Measurements from ENCODE around the gene UFSP2.
A peak's percentile ranks its signal among the peaks of the same experiment; 100 is the strongest.

The UFSP2 gene

DNA sequence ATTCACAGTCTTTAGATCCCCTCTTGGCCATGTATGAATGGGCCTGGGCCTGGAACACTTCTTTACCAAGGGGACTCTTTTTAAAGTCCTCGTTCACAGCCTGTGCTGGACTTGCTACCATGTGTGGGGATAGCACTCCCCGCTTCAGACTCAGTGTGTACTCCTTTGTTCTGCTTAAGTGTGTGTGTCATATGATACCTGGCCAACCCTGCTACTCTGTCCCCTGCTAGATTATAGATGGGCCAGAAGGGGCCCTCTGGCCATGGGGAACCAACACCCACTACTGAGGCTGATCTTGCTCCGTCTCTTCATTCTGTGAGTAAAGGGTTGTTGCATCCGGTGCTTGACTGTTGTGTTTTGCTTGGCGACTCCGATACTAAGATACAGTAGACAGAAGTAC, 37.8 kb upstream of the UFSP2 start:
- H3K9me2 ChIP-seq (replicated peaks; ENCODE audit: insufficient read depth, low read length): no peaks in the 10 kb centered on the region
- no peaks in the 10 kb centered on the region for H4K20me1 ChIP-seq (ENCODE audit: low read depth, low read length)
- no peak overlapping the region for H3K4me2 ChIP-seq (ENCODE audit: low read depth, low read length, poor library complexity, severe bottlenecking)
- H3K79me2 ChIP-seq (ENCODE audit: insufficient read depth, low read length): peaks cover 19% of the 10 kb centered on the region
- no peak overlapping the region for H2AFZ ChIP-seq (ENCODE audit: low read depth, low read length, severe bottlenecking)
- peaks cover 35% of the 10 kb centered on the region for H3K36me3 ChIP-seq (ENCODE audit: low read length)
- H3K27me3 ChIP-seq (ENCODE audit: low read length): no peaks in the 10 kb centered on the region
- H3F3A ChIP-seq (ENCODE audit: insufficient read depth): peaks cover 6% of the 10 kb centered on the region; the same call in 1 of the 2 replicates
- no peak overlapping the region for H3K4me3 ChIP-seq (ENCODE audit: insufficient read depth, low read length, poor library complexity, severe bottlenecking)
- H3K9ac ChIP-seq (ENCODE audit: low read length): no peak overlapping the region
- no peak overlapping the region for H3K27ac ChIP-seq (ENCODE audit: low read depth, low read length)
- TF ChIP-seq, protein P1, sequence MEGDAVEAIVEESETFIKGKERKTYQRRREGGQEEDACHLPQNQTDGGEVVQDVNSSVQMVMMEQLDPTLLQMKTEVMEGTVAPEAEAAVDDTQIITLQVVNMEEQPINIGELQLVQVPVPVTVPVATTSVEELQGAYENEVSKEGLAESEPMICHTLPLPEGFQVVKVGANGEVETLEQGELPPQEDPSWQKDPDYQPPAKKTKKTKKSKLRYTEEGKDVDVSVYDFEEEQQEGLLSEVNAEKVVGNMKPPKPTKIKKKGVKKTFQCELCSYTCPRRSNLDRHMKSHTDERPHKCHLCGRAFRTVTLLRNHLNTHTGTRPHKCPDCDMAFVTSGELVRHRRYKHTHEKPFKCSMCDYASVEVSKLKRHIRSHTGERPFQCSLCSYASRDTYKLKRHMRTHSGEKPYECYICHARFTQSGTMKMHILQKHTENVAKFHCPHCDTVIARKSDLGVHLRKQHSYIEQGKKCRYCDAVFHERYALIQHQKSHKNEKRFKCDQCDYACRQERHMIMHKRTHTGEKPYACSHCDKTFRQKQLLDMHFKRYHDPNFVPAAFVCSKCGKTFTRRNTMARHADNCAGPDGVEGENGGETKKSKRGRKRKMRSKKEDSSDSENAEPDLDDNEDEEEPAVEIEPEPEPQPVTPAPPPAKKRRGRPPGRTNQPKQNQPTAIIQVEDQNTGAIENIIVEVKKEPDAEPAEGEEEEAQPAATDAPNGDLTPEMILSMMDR (IDR thresholded peaks at IDR 0.05; ENCODE audit: insufficient read depth, low read length, poor library complexity, severe bottlenecking): no peak
- TF ChIP-seq EZH2phosphoT487 (conservative IDR thresholded peaks at IDR 0.05; ENCODE audit: low read length): no peak
- no peaks in the 10 kb centered on the region for H3K9me3 ChIP-seq (ENCODE audit: insufficient read depth, low read length)

DNA sequence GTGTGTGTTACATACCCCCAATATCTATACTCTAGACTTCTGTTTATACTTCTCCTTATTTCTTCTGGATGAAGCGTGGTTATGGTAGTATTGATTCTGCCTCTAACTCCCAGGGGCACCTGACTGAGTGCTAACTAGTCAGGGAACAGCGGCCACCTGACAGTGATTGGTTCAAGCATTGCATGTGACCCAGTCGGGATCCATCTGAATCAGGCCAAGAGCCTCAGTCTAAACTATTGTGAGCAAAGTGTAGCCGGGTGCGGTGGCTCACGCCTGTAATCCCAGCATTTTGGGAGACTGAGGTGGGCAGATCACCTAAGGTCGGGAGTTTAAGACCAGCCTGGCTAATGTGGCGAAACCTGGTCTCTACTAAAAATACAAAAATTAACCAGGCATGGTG, 35.8 kb upstream of the UFSP2 start:
- TF ChIP-seq, protein P1 (IDR thresholded peaks at IDR 0.05; ENCODE audit: insufficient read depth, low read length, poor library complexity, severe bottlenecking): no peak
- TF ChIP-seq EZH2phosphoT487 (conservative IDR thresholded peaks at IDR 0.05; ENCODE audit: low read length): no peak
- H3K9me3 ChIP-seq (ENCODE audit: insufficient read depth, low read length): no peaks in the 10 kb centered on the region
- no peaks in the 10 kb centered on the region for H3K9me2 ChIP-seq (replicated peaks; ENCODE audit: insufficient read depth, low read length)
- H3K27me3 ChIP-seq (ENCODE audit: low read length): no peaks in the 10 kb centered on the region
- peaks cover 8% of the 10 kb centered on the region; the same call in 1 of the 2 replicates for H3K79me2 ChIP-seq (ENCODE audit: insufficient read depth, low read length)
- no peak overlapping the region for H3K4me3 ChIP-seq (ENCODE audit: insufficient read depth, low read length, poor library complexity, severe bottlenecking)
- peaks cover 48% of the 10 kb centered on the region for H3K36me3 ChIP-seq (ENCODE audit: low read length)
- peaks cover 6% of the 10 kb centered on the region; the same call in 1 of the 2 replicates for H3F3A ChIP-seq (ENCODE audit: insufficient read depth)
- H3K27ac ChIP-seq (ENCODE audit: low read depth, low read length): no peak overlapping the region
- H2AFZ ChIP-seq (ENCODE audit: low read depth, low read length, severe bottlenecking): no peak overlapping the region
- no peak overlapping the region for H3K9ac ChIP-seq (ENCODE audit: low read length)
- no peaks in the 10 kb centered on the region for H4K20me1 ChIP-seq (ENCODE audit: low read depth, low read length)
- no peak overlapping the region for H3K4me2 ChIP-seq (ENCODE audit: low read depth, low read length, poor library complexity, severe bottlenecking)

DNA sequence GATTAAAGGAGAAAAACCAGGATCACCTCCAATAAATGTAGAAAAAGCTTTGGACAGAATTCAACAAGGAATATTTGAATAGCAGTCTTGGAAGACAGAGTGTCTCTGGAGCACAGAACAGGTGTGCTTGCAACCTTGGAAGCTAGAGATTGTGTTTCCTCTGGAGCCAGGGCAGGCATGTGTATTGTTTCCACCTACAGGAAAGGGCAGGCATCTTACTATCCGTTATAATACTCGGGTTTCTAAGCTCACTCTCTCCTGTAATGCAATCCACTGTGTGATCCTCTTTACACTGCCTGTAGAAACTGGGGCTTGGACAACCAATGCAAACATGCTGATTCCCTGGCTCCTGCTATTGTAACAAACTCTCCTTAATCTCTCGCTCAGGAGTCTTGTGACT, 31.4 kb upstream of the UFSP2 start:
- Histone ChIP-seq H3F3A (ENCODE audit: insufficient read depth) (peaks cover 6% of the 10 kb centered on the region; the same call in 1 of the 2 replicates), H3K27ac (ENCODE audit: low read depth, low read length) (no peak overlapping the region), H2AFZ (ENCODE audit: low read depth, low read length, severe bottlenecking) (no peak overlapping the region), H3K4me3 (ENCODE audit: insufficient read depth, low read length, poor library complexity, severe bottlenecking) (no peak overlapping the region), H3K9me3 (ENCODE audit: insufficient read depth, low read length) (no peaks in the 10 kb centered on the region), H3K79me2 (ENCODE audit: insufficient read depth, low read length) (peaks cover 28% of the 10 kb centered on the region; the same call in 1 of the 2 replicates), H3K36me3 (ENCODE audit: low read length) (peaks cover 49% of the 10 kb centered on the region), H3K27me3 (ENCODE audit: low read length) (no peaks in the 10 kb centered on the region), H3K9ac (ENCODE audit: low read length) (no peak overlapping the region), H4K20me1 (ENCODE audit: low read depth, low read length) (no peaks in the 10 kb centered on the region), H3K4me2 (ENCODE audit: low read depth, low read length, poor library complexity, severe bottlenecking) (peak overlapping the region; percentile 33), H3K9me2 (replicated peaks; ENCODE audit: insufficient read depth, low read length) (no peaks in the 10 kb centered on the region)
- no peak for TF ChIP-seq EZH2phosphoT487 (conservative IDR thresholded peaks at IDR 0.05; ENCODE audit: low read length)
- TF ChIP-seq, protein P1 (IDR thresholded peaks at IDR 0.05; ENCODE audit: insufficient read depth, low read length, poor library complexity, severe bottlenecking): no peak

Data from SU-DHL-6 (cell line).